ENCODE measurements around the gene POU2AF2.

DNA sequence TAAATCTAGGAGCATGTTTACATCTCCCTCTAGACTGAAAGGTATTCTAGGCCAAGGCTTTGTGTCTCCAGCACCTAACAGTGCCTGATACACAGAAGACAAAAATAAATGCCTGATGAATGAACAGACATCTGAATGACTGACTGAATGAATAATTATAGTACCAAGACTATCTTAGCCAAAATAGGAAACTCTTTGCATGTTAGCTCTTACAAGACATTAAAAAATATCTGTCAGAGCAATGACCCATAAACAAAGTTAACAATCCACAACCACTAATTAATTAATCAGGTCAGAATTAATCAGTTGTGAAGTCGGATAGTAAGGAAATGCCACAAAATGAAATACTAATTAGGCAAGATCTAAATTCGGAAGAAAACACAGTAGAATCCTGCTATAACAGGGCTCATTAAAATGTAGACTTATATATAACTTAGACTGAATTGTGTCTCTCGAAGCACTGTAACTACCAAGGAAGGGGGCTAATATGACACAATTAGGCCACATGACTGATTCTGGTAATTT lies 45.5 kb upstream of the POU2AF2 start:
- TF ChIP-seq POLR2A (IDR thresholded peaks at IDR 0.05) (no peak), CTCF (IDR thresholded peaks at IDR 0.05) (no peak)
